ENCODE measurements around the gene COLEC11.
"Not testable (repeated sequence)": the region's sequence is repeated elsewhere in the genome, so short reads cannot be mapped to it uniquely, and the experiment has no call there.

The COLEC11 gene

DNA sequence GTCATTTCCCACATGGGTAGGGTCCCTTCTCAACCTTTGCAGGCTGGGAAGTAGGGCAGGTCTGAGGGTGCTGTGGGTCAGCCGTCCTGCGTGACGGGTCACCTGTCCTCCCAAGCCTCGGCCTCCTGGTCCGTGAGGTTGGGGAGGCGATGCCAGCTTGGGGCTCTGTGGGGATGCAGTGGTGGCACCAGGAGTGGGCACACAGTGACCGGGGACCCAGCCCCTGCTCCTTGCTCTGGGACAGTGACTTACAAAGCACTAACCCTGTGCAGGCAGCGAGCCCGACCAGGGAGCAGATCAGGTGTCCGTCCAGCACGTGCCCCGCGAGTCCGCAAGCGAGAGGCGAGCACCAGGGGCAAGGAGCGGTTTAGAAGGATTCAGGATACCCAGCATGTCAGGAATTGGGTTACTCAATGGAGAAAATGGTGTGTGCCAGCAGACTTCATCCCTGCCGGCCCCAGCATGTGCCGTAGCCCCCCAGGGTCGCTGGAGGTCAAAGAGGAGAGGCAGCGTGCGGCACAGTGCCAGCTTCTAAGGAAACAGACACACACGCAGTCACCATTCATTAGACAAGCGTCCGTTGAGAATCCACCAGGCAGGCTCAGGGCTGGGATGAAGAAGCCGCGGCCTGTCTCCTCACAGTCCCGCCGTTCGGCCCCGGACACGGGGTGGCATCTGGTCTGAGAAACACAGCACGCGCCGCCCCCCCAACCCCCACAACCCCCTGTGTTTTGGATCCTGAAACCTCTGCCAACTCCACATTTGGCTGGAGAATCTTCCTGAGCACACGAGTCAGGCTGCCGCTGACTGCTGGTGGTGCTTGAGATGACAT is 11.7 kb downstream of the COLEC11 start:
- no peak for DNase-seq

DNA sequence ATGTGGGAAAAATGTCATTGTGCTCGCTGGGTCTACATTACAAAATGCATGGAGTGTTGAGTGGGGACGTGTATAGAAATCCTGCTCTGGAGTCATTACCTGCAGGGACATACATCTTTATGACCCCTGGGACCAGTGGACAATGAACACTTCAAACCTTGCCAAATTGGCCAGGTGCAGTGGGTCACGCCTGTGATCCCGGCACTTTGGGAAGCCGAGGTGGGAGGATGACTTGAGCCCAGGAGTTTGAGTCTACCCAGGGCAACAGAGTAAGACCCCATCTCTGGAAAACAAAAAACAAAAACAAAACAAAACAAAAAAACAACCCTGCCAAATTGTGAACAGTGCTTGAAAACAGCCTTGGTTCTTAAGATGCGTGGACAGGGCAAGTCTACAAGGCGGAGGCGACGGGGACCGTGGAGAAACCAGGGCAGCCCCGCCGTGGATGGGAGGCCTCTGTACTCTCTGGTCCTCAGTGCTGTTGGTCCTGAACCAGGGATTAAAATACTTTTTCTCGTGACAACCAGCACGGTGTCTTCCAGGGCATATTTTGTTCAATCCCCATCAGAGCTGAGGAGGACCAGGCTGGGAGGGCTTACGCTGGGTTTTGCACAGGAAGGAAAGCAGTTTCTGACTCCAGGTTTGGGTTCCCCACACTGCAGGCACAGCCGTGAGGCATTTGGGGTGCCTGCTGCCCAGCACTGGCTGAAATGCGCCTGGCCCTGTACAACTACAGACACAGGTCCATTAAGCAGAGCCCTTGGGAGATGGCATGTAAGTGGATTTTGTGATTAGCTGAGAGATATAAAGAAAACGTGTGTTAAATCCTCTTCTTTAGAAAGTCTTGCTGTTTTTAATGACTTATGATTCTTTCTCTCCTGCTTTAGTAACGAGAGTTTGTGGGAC is 13.7 kb downstream of the COLEC11 start:
- DNase-seq: no peak

DNA sequence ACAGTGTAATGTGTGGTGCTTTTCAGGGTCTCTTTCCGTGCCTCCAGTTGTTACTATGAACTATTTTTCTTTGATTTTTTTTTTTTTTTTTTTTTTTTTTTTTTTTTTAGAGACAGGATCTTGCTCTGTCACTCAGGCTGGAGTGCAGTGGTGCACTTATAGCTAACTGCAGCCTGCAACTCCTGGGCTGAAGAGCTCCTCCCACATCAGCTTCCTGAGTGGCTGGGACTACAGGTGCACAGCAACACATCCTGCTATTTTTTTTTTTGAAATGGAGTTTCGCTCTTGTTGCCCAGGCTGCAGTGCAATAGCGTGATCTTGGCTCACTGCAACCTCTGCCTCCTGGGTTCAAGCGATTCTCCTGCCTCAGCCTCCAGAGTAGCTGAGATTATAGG is 14.4 kb downstream of the COLEC11 start:
- not testable (repeated sequence) for DNase-seq

DNA sequence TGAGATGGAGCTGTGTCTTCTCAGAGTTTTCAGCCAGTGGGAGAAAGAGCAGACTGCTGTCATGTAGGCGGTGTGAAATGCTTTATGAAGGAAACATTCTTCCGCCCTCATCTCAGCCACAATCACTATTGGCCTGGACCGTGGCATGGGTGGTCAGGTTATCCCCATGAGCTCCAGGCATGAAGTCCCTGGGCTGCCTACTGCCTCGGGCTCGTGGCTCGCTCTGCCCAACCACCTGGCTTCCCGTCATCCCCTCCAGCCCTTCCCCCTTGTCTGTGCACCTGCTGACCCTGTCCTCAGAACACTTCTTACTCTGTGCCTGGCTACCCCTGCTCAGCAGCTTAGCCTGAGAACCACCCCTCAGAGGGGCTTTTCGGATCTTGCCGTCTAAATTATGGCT is 15.5 kb downstream of the COLEC11 start:
- DNase-seq: no peak

DNA sequence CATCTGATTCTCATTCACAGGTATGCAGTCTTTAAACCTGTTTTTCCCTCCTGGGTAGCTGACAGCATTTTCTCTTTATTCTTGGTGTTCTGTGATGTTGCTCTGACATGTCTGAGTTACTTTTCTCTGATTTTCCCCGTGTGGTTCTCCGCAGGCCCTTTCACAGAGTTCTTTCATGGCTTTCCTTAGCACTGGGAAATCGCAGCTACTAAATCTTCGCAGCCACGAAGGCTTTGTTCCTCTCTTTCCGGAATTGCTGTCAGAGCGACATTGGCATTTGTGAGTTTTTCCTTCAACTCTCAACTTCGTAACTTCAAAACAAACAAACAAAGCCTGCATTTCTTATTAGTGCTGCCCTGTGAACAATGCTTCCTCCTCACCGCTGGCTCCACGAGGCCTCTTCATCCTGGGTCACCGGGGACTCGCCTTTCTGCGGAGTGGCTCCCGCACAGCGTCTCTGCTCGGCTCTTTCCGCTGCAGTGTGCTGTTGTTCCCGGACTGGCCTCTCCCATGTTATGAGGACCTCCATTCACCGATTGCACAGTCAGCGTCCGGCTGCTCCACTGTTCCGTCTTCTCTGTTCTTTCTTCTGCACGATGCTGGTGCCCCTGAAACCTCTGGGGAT is 16.1 kb downstream of the COLEC11 start:
- no peak for DNase-seq

DNA sequence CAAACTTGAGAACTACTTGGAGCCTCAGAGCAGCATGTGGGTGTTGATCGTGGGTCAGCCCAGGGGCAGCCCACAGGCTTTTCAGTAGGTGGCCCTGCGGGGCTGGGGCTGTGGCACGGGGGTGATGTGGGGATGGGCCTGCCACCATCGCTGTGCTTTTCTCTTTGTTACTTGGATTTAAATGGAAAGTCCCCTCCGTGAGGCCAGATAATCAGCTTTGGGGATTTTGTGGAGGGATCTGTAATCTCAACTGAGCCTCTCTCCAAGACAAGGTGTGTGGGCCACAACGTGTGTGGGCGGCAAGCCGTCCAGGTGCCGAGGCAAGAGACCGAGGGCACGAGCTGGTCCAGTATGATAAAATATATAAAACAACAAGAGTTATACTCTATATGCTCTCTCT is 16.7 kb downstream of the COLEC11 start:
- no peak for DNase-seq

DNA sequence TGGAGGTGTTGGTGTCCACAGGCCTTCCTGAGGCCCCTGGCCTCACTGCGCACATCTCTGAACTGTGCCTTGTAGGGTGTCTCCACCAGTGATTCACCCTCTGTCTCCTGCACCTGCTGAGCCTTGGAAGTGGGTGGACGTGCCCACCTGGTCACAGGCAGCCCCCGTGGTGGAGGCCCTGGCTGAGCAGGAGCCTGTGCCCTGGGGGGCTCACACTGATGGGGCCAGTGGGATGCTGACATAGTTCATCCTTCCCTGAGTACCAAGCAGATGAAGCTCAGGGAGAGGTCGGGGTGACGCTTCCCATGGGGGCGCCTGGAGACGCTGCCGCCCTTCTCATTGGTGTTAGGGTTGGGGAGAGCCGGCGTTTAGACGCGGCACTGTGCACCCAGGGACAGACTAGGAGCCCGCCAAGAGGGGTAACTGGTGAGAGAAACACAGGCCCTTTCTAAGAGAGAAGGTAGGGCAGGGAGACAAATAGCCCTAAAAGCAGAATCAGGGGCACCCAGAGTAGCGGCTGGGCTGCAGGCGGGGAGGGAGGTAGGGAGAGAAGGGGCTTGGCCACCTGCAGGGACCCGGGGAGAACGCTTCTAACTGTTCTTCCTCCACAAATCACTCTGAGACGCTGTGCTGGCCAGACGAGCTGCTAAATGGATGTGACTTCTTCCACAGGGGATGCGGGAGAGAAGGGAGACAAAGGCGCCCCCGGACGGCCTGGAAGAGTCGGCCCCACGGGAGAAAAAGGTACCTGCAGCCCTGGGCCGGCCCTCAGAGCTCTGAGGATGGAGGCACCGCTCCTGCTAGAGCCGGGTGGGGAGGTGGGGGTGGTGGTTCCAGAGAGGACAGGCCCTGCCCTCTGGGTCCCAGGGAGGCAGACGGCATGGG is 18.0 kb downstream of the COLEC11 start:
- DNase-seq: no peak

DNA sequence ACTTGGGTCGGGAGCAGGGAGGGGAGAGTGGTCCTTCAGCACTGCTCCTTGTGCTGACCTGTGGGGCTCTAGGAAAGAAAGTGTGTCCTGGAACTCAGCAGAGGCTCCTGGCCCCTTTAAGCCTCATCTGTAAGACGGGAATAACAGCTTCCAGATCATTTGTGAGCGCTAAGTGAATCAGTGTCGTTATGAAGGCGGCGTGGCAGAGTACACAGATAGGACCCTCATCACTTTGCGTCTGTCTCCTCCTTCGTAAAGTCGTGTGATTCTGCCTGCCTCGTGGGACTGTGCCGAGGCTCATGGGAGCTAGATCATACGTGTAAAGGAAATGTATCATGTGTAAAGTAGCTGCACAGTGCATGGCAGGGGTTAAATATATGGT is 18.6 kb downstream of the COLEC11 start:
- DNase-seq: no peak

DNA sequence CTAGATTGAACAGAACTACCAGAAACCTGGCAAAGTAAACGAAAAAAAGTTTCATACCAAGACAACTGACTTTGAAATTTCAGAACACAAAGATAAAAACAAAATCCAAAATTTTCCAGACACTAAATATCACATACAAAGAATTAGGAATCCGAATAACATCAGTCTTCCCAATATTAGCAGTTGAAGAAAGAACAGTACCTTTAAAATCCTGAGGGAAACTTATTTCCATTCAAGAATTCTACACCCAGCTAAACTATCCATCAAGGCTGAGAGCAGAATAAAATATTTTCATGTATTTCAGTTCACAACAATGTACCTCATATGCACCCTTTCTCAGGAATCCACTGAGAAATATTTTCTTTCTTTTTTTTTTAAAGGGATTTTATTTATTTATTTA is 19.8 kb downstream of the COLEC11 start:
- not testable (repeated sequence) for DNase-seq

DNA sequence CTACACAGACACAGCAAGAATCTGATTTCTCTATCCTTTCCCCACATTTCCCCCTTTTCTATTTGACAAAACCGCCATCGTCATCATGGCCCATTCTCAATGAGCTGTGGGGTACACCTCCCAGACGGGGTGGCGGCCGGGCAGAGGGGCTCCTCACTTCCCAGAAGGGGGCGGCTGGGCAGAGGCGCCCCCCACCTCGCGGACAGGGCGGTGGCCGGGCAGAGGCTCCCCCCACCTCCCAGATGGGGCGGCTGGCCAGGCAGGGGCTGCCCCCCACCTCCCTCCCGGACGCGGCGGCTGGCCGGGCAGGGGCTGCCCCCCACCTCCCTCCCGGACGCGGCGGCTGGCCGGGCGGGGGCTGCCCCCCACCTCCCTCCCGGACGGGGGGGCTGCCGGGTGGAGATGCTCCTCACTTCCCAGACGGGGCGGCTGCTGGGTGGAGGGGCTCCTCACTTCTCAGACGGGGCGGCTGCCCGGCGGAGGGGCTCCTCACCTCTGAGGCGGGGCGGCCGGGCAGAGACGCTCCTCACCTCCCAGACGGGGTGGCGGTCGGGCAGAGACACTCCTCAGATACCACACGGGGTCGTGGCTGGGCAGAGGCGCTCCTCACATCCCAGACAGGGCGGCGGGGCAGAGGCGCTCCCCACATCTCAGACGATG is 20.8 kb downstream of the COLEC11 start:
- DNase-seq: not testable (repeated sequence)

DNA sequence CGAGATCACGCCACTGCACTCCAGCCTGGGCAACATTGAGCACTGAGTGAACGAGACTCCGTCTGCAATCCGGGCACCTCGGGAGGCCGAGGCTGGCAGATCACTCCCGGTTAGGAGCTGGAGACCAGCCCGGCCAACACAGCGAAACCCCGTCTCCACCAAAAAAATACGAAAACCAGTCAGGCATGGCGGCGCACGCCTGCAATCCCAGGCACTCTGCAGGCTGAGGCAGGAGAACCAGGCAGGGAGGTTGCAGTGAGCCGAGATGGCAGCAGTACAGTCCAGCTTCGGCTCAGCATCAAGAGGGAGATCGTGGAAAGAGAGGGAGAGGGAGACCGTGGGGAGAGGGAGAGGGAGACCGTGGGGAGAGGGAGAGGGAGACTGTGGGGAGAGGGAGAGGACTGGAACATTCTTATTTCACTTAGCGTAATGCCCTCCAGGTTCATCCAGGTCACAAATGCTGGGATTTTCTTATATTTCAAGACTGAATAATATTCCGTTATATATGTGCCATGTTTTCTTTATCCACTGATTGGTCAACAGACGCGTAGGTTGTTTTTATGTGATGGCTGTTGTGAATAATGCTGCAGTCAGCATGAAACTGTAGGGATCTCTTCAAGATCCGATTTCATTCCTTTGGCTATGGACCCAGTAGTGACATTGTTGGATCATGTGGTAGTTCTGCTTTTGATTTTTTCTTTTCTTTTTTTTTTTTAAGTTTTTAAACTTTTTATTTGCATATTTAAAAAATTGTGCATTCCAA is 21.7 kb downstream of the COLEC11 start:
- not testable (repeated sequence) for DNase-seq

DNA sequence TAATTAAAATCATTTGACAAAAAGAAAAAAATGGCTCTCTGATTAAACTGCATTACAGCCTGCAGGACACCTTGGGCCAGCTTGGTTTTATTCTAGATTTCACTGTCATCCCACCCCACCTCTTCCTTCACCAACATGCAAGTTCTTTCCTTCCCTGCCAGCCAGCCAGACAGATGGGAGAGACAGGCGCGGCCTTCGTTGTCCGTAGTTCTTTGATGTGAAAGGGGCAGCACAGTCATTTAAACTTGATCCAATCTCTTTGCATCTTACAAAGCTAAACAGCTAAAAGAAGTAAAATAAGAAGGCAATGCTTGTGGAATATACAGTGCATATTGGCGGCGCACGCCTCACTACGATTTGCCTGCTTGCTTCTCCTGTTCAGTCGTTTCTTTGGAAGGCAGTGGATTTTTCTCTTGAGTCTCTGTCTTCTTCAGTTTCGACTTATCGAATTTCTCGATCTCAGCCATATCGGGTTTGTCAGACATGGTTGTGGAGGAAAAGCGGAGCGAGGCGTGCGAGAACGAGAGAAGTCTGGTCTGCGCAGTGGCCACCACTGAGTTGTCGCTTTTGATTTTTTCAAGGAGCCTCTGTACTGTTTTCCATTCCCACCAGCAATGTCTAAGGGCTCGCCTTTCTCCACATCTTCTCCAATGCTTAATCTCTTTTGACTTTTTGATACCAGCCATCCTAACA is 22.4 kb downstream of the COLEC11 start:
- no peak for DNase-seq

DNA sequence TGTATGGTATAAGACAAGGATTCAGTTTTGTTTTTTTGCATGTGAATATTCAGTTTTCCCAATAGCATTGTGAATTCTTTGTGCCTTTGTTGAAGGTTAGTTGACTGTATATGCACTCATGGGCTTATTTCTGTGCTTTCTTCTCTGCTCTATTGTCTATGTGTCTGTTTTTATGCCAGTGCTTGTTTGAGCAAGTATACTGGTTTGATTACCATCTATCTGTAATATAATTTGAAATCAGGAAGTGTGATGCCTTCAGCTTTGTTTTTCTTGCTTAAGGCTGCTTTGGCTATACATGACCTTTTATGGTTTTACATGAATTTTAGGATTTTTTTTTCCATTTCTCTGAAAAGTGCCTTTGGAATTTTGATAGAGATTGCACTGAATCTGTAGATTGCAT is 23.5 kb downstream of the COLEC11 start:
- DNase-seq: no peak

DNA sequence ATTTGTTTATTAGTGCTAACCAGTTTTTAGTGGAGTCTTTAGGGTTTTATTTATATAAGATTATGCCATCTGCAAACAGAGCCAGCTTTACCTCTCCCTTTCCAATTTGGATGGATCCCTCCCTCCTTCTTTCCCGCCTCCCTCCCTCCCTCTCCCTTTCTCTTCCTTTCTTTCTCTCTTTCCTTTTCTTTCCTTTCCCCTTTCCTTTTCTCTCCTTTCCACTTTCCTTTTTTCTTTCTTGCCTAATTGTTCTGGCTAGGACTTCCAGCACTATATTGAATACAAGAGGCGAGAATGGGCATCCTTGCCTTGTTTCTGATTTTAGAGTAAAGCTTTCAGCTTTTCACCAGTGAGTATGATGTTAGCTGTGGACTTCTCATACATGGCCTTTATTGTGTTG is 24.1 kb downstream of the COLEC11 start:
- DNase-seq: no peak

DNA sequence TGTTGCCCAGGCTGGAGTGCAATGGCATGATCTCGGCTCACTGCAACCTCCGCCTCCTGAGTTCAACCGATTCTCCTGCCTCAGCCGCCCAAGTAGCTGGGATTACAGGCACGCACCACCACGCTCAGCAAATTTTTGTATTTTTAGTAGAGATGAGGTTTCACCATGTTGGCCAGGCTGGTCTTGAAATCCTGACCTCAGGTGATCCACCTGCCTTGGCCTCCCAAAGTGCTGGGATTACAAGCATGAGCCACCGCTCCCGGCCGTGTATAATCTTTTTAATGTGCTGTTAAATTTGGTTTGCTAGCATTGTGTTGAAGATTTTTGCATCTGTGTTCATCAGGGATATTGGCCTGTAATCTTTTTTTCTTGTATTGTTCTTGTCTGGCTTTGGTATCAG is 24.7 kb downstream of the COLEC11 start:
- DNase-seq: not testable (repeated sequence)

DNA sequence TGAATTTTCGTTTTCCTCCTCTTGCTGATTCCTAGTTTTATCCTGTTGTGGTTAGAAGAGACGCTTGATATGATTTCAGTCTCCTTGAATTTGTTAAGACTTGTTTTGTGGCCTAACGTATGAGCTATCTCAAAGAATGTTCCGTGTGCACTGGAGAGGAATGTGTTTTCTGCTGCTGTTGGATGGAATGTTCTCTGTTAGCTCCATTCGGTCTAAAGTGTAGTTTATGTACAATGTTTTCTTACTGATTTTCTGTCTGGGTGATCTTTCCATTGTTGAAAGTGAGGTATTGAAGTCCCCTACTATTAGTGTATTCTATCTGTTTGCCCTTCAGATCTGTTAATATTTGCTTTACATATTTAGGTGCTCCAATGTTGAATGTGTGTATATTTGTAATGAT is 25.9 kb downstream of the COLEC11 start:
- DNase-seq: no peak

DNA sequence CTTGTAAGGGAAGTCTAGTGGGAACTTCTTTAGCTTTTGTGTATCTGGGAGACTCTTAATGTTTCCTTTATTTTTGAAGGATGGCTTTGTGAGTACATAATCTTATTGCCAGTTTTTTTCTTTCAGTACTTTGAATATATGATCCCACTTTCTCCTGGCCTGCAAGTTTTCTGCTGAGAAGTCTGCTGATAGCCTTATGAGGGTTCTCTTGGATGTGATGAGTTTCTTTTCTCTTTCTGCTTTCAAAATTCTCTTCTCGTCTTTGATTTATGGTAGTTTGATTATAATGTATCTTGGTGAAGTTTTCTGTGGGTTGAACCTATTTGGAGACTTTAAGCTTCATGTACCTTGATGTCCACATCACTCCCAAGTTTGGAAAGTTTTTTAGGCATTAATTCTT is 28.1 kb downstream of the COLEC11 start:
- no peak for DNase-seq

DNA sequence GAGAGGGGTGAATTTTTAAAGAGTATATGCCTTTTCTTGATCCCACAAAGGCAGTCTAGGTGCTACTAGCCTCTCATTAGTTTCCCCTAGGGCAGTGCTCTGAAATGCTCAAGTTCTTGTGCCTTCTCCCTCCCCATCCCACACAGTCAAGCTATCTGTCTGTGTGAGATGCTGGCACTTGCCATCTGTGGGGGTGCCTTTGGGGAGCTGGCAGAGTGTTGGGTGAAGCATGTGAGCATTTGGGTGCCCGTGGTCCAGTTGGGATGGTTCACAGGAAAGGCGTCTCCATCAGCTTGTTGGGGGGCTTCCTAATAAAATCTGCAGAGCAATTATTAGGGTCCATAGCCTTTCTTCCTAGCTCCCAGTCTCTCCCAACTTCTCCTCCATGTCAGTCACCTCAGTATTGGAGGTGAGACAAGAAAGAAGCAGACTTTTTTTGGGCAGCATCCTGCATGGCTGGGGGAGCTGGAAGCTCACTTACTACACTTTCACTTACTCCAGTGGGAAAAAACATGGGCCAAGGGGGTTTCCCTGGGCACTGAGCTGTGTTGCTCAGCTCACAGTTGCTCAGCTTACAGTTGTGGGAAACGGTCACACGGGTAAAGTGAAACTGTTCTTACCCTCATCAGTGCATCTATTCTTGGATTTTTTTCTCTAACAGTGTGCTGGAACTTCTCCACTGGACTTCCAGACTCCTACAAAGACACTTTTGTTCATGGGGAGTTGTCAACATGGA is 29.3 kb downstream of the COLEC11 start:
- DNase-seq: no peak

DNA sequence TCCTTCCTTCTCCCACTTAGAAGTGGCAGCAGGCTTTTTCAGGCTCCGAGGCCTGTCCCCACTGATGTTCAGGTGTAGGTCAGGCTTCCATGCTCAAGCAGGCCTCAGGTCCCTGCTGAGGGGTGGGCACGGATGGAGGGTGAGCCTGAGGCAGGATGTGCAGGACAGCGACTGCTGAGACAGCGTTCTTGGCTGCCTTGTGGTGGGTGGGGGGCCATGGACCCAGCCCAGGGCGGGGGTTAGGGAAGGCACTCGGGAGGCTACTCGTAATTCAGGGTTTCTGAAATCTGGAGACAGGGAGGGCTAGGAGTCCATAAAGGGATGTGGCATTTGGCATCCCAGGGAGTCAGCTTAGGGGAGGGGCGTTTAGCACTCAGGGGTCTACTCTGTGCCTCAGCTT is 30.3 kb downstream of the COLEC11 start:
- no peak for DNase-seq

Data from activated gamma-delta T cell (primary cell).